ENCODE results near the gene TINAGL1.
A peak's percentile ranks its signal among the peaks of the same experiment; 100 is the strongest.

The TINAGL1 gene

DNA sequence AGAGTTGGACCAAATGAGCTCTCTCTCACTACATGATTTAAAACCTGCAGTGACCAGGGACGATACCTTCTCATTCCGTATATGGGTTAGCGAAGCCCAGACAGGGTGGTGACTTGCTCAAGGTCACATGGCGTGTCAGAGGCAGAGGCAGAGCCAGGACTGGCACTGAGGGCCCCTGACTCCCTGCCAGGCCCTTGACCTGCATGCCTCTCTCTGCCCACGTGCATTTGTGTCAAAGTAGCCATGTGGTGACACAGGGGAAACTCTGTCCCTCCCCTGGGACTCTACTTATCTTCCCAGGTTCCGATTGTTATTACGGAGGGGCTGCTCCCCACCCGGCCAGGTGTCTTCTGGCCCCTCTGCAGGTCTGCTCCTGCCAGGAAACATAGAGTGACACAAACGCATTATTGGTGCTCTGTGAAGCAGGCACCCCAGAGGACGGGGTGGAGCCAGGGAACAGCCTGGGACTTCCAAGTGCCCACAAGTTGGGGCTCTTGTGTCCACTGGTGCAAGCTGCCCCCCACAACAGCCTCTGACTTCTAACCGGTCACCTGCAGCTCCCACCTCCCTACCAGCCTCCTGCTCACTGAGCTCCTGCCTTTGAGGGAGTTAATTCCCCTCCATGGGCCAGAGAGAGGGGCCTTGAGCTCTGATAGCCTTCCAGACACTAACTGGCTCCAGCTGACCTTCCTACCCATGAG lies 7.3 kb upstream of the TINAGL1 start:
- DNase-seq, result no peak

DNA sequence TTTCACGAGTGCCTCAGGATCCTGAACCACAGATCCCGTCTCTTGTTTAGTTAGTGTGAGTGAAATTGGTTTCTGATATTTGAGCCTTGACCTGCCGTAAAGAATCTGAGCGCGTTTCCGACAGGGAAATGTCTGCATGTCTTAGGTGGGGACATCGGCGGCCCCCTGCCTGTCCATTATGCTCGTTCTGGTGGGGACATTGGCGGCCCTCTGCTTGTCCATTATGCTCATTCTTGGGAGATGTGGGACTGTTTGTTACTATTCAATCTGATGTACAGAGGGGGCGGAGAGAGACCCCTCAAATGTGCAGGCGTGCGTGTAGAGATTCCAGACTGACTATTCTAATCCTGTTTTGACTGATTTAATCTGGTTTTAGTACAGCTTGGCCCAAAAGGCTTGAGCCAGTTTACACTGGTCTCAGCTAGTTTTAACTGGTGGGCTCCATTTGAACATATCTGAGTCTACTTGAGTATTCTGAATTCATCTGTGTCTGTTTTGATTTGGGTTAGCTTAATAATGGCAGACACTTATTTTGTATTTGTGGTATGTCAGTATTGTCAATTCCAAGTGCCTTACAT lies 6.6 kb upstream of the TINAGL1 start:
- DNase-seq, result peak; percentile 37

DNA sequence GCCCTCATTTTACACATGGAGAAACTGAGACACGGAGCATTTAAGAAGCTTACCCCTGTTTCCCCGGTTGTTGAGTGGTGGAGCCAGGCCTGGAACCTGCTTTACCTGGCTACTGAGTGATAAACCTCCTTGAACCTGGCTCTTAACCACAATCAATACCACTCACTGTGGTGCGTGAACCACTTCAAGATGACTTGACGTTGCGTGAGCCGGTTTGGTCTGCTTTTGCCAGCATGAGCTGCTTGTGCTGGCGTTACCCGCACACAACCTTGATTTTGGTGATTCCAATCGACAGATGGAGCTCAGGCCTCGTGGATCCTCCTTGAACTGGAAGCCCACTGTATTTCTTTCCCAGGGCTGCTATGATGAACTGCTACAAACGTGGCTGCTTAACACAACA lies 6.1 kb upstream of the TINAGL1 start:
- no peak for DNase-seq

DNA sequence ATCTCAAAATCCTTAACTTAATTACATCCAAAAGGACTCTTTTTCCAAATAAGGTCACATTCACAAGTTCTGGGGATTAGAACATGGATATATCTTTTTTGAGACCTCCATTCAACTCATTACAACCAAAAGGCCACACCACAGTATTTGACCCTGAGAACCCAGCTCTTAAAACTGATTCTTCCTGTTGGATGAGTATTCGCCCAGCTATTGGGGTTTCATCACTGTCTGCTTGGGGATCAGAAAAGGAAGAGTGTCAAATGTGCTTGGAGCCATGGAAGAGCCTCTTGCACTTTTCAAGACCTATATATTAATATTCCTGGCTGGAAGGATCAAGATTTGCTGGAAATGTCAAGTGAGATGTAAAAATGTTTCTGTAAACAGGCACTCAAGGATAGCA lies 5.4 kb upstream of the TINAGL1 start:
- DNase-seq, result no peak

DNA sequence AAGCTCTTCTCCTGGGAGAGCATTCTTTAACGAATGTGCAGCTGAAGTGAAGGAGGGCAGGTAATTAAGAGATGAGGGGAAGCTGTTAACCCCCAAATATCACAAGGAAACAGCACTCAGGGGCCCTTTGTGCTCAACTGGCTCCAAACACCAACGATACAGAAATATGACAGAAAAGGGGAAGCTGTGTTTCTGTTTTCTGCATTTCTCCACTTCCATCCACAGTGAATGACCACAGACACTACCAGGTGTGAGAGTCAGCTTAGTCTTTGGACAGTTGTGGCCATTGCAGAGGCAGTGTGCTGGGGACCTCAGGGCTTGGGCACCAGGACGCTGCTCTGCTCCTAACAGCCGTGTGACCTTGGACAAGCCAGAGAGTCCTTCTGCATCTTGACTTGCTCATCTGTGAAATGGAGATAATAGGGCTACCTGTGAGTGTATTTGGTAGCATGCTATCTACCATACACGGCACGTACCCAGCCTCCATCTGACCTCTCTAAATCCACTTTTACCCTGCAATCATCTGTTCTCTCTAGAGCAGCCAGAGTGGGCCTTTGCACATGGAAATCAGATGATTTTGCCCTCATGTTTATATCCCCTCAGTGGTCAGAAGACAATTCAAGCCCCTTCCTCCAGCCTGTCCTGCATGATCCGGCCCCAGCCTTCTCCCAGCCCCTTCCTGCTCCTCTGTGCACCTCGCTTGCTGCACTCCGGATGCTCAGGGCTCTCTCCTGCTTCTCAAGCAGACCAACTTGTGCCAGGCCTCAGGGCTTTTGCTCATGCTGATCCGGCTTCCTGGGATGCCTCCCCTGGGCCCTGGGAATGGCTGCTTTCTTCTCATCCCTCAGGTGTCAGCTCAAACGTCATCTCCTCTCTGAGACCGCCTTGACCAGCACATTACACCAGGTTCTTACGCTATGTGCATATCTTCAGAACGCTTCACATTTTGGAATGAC lies 4.7 kb upstream of the TINAGL1 start:
- DNase-seq, result no peak

DNA sequence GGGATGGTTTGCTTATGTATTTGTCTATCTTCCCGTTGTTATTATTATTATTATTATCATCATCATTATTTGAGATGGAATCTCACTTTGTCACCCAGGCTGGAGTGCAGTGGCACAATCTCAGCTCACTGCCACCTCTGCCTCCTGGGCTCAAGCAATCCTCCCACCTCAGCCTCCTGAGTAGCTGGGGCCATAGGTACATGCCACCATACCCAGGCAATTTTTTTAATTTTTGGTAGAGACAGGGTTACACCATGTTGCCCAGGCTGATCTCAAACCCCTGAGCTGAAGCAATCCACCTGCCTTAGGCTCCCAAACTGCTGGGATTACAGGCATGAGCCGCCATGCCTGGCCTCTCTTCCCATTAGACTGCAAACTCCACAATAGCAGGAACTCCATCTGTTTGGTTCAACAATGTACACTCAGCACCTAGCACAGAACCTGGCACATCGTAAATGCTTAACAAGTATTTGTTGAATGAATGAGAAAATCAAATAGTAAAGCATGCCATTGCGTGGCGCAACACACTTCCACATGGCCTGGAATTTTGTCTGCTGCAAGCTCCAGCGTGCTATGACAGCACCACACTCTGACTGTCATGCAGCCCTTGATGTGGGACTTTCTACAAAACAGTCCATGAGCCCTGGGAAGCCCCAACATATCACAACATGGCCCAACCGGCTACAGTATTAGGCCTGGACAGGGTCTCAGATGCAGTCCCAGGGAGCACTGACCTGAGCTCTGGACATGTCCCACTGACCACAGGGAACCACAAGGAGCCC lies 3.8 kb upstream of the TINAGL1 start:
- DNase-seq, result no peak

DNA sequence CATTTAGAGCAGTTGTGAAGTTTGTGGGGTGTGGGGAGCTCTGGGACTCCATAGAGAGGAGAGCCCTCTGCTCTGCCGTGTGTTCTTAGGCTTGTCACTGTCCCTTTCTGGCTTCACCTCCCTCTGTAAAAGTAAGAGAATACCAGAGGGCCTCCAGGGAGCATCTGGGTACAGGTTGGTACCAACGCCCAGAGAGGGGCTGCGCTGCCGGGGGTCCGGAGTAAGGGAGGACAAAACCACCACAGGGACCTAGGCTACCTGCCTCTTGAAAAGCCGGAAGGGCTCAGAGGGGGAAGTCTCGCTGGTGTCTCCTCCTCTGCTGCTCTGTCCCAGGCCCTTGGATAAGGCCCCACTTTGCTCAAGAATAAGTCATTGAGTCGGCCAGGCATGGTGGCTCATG lies 3.1 kb upstream of the TINAGL1 start:
- no peak for DNase-seq

DNA sequence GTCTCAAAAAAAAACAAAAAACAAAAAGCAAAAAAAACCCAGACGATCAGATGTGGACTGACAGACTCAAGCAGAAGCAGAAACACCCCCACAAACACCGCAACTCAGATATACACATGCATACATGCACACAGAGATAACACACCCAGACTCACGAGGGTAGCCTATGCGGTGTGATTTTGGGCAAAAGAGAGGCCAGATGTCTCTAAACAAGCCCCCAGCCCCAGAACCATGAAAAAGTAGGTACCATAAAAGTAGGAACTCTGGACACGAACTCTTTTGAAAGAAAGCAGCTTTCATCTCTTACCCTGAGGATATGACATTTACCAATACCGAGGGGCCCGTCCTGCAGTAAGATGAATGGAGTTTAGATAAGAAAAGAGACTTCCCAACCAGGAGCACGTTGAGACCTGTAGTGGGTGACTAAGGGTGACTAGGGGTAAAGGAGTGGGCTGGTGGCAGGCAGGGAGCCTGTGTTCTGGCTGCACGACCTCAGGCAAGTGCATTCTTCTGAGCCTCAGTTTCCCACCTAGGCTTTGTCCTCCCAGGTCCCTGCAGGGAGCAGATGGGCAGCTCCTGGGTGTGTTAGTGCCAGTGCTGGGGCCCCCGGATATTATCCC lies 1.5 kb upstream of the TINAGL1 start:
- DNase-seq, result no peak

DNA sequence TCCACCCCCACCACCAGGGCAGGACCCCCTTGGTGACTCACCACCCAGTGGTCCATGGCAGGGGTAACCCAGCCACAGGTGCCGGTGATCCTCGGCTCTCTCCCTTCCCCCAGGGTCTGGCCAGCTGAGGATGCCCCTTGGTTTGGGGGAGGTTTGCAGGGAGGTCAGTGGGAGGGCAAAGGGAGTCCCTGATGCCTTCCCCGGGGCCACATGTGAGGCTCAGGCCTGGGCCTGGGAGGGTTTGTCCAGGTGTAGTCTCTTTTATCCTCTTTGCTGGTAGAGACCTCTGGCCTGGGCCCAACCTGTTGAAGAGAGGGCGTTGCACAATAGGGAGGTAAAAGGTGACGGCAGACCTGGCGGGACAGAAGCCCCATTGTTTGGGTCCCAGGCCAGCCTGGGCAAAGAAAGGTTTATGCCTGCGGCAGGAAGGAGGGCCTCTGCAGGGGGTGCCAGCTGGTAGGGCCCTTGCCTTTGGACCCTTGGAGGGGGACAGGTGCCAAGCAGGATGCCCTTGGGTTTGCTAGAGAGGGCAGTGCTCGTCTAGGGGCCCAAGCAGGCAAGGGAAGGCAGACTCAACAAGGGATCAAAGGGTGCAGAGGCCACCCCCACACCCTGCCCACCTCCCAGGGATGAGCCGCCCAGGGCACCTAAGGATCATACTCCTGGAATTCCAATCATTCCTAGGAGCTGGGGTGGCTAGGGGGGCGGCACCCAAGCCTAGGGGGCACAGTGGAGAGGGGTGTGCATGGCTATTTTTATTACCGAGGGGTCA lies 760 bp upstream of the TINAGL1 start:
- no peak for DNase-seq

DNA sequence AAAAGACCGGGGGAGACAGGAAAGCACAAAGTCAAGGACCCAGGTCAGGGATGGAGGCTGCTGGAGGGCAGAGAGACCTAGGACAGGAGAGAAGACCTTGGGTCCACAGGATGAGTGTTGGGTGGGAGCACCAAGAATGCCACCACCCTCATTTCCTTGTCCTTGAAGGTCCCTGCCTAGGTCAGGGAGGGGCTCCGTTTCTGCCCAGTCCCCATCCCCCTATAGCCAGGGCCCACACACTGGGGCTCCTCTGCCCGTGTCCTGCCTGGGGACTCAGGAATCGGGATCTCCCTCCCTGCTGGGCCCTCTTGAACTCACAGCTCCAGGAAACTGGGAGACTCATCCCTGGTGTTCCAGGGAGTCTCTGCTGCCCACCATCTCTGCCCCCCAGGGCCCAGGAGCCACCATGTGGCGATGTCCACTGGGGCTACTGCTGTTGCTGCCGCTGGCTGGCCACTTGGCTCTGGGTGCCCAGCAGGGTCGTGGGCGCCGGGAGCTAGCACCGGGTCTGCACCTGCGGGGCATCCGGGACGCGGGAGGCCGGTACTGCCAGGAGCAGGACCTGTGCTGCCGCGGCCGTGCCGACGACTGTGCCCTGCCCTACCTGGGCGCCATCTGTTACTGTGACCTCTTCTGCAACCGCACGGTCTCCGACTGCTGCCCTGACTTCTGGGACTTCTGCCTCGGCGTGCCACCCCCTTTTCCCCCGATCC lies 584 bp downstream of the TINAGL1 start:
- no peak for DNase-seq

DNA sequence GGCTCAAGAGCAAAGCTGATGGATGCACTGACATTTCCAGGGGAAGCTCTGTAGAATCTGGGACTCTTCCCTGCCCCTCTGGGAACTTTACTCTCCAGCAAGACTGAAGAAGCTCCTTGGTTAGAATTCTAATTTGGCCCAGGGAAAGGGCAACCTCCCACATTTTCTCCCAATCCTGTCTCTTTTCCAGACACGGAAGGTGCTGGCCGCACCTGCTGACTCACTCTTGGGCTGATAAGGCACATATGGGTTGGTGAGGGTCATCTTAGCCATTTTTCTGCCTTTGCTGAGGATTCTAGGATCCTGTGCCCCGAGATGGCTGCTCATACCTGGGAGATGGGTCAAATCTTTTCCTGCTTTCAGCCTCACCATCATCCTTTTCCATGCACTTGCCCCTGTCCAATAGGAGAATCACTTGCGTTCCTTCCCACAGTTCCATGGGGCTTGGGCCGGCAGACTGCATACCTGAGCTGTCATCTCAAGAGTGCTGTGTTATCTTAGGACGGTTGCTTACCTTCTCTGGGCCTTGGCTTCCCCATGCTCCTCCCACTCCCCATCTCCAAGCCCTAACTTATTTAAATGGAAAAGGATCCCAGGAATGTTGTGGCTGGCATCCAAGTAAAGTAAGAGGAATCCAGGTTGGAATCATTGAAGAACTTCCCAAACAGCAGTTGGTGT lies 1.3 kb downstream of the TINAGL1 start:
- no peak for DNase-seq

DNA sequence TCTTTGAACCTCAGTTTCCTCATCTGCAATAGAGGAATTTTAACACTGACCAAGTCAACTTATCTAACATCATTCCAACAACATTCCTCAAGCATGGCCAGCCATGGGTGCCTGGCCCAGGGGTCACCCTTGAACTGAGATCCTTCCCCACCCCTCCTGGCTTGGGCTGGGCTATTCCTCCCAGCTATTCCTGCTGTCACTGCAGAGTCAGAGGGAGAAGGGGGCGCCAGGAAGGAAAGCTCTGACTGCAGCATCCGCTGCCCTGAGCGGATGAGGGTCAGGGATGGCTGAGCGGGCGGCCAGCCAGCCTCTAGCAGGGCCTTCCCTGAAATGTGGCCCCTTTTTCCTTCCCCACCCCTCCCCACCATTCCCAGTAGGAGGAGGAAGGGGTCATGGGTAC lies 3.1 kb downstream of the TINAGL1 start:
- DNase-seq, result peak; percentile 46

DNA sequence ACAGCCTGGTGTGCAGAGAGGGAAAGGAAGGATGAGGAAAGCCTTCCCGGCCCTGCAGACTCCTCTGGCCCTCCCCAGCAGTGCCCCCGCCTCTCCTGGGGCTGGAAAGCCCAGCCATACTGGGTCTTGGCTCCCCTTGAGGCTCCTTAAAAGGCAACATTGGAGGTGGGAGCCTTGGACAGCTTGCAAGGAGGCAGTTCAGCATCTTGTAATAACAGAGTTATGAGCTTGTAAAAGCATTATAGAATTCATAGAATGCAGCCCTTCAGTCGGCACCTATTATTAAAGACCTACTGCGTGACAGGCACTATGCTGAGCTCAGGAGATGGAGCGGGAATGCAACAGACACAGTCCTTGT lies 4.2 kb downstream of the TINAGL1 start:
- DNase-seq, result no peak

DNA sequence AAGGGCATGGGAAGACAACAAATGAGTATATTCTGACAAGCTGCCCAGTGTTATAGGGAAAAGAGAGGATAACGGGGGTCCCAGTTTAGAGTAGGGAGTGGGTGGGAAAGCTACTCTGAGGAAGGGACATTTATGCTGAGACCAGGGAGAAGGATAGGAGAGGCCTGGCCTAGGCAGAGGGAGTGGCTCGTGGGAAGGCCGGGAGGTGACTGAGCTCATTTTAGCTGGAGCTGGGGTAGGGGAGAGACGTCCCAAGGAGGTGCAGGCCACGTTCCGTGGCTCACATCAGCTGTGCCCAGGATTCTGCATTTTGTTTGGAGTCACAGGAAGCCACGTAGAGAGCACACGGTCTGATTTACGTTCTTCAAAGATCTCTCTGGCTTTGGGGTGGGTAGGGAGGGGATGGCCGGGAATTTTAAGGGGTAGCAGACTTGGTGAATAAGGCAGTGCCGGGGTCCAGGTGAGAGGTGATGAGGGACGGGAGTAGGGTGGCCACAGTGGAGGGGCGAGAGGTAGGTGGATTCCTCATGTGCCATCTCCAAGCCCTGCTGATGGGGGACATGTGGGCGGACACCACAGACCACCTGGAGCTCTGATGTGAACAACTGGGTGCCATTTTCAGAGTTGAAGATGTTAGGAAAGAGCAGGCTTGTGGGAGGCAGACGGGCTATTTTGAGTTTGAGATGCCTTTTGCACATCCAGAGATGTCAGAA lies 4.7 kb downstream of the TINAGL1 start:
- no peak for DNase-seq

DNA sequence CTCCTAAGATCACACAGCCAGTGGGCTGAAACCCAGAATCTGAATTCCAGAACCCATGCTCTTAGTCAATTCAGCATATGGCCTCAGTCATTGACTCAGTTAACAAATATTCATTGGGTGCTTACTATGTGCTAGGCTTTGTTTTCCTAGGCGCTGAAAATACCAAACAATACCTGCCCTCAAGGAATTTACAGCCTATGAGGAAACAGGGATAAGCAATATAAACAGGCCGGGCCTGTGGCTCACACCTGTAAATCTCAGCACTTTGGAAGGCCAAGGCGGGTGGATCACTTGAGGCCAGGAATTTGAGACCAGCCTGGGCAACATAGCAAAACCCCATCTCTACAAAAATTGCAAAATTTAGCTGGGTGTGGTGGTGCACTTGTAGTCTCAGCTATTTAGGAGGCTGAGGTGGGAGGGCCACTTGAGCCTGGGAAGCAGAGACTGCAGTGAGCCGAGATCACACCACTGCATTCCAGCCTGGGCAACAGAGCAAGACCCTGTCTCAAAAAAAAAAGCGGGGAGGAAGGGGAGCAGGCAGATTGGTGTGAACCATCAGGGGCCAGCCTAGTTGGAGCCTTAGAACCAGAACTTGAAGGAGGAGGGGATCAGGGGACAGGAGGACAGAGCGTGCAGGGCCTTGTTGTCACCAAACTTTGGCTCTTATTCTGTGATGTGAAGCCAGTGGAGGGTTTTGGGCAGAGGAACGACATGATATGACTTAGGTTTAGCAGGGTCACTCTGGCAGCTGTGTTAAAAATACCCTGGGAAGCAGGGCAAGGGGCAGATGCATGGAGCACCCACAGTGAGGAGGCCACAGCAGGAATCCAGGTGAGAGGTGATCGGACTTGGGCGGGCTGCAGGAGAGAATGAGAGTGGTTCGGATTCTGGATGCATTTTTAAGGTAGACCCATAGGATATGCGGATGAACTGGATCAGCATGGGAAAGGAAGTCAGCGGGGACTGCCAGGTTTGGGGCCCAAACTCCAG lies 5.8 kb downstream of the TINAGL1 start:
- no peak for DNase-seq

DNA sequence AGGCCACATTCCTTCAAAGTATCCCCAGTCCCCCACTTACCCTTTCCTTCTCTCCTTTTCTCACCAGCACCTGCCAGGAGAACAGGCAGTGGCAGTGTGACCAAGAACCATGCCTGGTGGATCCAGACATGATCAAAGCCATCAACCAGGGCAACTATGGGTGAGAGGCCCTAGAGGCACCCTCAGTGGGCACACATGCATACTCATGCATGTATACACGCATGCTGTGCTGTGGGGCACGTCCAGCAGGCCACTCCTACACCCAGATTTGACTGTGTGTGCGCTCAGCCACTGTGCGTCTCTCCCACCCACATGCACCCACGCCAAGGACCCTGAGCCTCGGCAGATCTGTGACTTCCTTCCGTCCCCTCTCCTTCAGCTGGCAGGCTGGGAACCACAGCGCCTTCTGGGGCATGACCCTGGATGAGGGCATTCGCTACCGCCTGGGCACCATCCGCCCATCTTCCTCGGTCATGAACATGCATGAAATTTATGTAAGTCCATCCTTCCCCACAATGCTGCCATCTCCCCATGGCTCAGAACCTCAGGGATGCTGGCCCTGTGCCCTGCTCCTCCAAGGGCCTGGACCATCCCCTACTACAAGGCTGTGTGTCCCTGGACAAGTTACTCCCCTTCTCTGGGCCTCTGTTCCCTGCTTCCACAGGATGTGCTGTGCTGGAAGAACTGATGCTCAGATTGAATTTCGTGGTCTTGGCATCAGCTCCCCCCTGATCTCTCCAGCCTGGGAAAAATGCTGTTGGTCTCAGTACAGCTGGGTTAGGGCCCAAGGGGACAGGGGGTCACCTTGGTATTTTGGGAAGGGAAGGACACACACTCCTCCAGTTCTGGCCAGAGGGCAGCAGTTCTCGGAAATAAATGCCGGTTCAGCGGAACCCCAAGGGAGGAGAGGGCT lies 7.0 kb downstream of the TINAGL1 start:
- no peak for DNase-seq
